ENCODE measurements around the gene TPPP.
"Not testable (repeated sequence)": the region's sequence is repeated elsewhere in the genome, so short reads cannot be mapped to it uniquely, and the experiment has no call there.

TPPP gene

GRCh38 chr5:692529-693041 is 567 bp downstream of the TPPP start:
- DNase-seq = not testable (repeated sequence)

GRCh38 chr5:691817-692528 is 1.2 kb downstream of the TPPP start:
- no peak for DNase-seq

- DNase-seq = not testable (repeated sequence)
Observed at GRCh38 chr5:691049-691448, 2.1 kb downstream of the TPPP start.

GRCh38 chr5:690293-690692 is 2.9 kb downstream of the TPPP start:
- DNase-seq = not testable (repeated sequence)

GRCh38 chr5:688348-689010 is 4.7 kb downstream of the TPPP start:
- not testable (repeated sequence) for DNase-seq

- DNase-seq = not testable (repeated sequence)
Observed at GRCh38 chr5:686936-687335, 6.2 kb downstream of the TPPP start.

- not testable (repeated sequence) for DNase-seq
Observed at GRCh38 chr5:686172-686523, 7.0 kb downstream of the TPPP start.

- no peak for DNase-seq
Observed at GRCh38 chr5:685262-686171, 7.6 kb downstream of the TPPP start.

- DNase-seq = no peak
Observed at GRCh38 chr5:684751-685216, 8.4 kb downstream of the TPPP start.

- no peak for DNase-seq
Observed at GRCh38 chr5:683551-684481, 9.3 kb downstream of the TPPP start.

- DNase-seq = not testable (repeated sequence)
Observed at GRCh38 chr5:682651-683358, 10.3 kb downstream of the TPPP start.

GRCh38 chr5:682216-682615 is 10.9 kb downstream of the TPPP start:
- DNase-seq = not testable (repeated sequence)

GRCh38 chr5:681317-682191 is 11.6 kb downstream of the TPPP start:
- DNase-seq = not testable (repeated sequence)

- not testable (repeated sequence) for DNase-seq
Observed at GRCh38 chr5:680836-681235, 12.3 kb downstream of the TPPP start.

- DNase-seq = not testable (repeated sequence)
Observed at GRCh38 chr5:680118-680795, 12.9 kb downstream of the TPPP start.

GRCh38 chr5:679166-679895 is 13.8 kb downstream of the TPPP start:
- not testable (repeated sequence) for DNase-seq

GRCh38 chr5:678521-678920 is 14.6 kb downstream of the TPPP start:
- not testable (repeated sequence) for DNase-seq

- no peak for DNase-seq
Observed at GRCh38 chr5:677131-678101, 15.7 kb downstream of the TPPP start.
